ENCODE results near the gene EXOC4. TPM values are rescaled to one million over a fixed set of nuclear protein-coding genes. Genes with fewer than 3 reads are reported as not detected.
A peak's percentile ranks its signal among the peaks of the same experiment; 100 is the strongest.

Gene EXOC4
- total and polyA plus RNA-seq, 2 of the 8 experiments (the other 6 are each of a cell fraction or from before 2014, with no cell fraction given), result 27.0 to 67.3 TPM

- TF ChIP-seq ATF2 (IDR thresholded peaks at IDR 0.05; ENCODE audit: low read length) (0 out of 2 replicates have a peak, but pooled peaks have one; percentile 17), FOSL1 (IDR thresholded peaks at IDR 0.05; ENCODE audit: insufficient read depth, low read depth, low read length) (no peak), TBP (IDR thresholded peaks at IDR 0.05; ENCODE audit: low read depth, low read length) (peak; percentile 57; the same call in 1 of the 2 replicates), SP4 (IDR thresholded peaks at IDR 0.05; ENCODE audit: low read length) (no peak), RBBP5 (IDR thresholded peaks at IDR 0.05; ENCODE audit: borderline replicate concordance, low read depth, low read length) (0 out of 2 replicates have a peak, but pooled peaks have one; percentile 50), BACH1 (IDR thresholded peaks at IDR 0.05; ENCODE audit: low read length) (peak; percentile 68), E2F6 (IDR thresholded peaks at IDR 0.05) (no peak), MAX (IDR thresholded peaks at IDR 0.05) (no peak; the same call in 1 of the 2 replicates), ASH2L (IDR thresholded peaks at IDR 0.05; ENCODE audit: low read length) (peak; percentile 75), POLR2A (IDR thresholded peaks at IDR 0.05; ENCODE audit: control extremely low read depth in 1 of 2, low read depth in 2 of 2, low read length in 2 of 2) (peak; percentile 62 to 94), KDM4A (IDR thresholded peaks at IDR 0.05; ENCODE audit: low read depth, low read length, severe bottlenecking) (peak; percentile 80), TAF7 (optimal IDR thresholded peaks at IDR 0.05; ENCODE audit: borderline replicate concordance, low read depth, low read length) (peak; percentile 52), CREB1 (IDR thresholded peaks at IDR 0.05) (peak; percentile 85), KDM5A (IDR thresholded peaks at IDR 0.05; ENCODE audit: low read length) (peak; percentile 69), YY1 (IDR thresholded peaks at IDR 0.05; ENCODE audit: low read depth, low read length) (peak; percentile 98), SP1 (IDR thresholded peaks at IDR 0.05; ENCODE audit: low read depth, low read length) (peak; percentile 95), MAFK (IDR thresholded peaks at IDR 0.05; ENCODE audit: low read depth, low read length) (peak; percentile 67), POLR2AphosphoS5 (IDR thresholded peaks at IDR 0.05; ENCODE audit: low read depth, low read length) (peak; percentile 86), PHF8 (conservative IDR thresholded peaks at IDR 0.05; ENCODE audit: low read depth, low read length) (peak; percentile 92), CHD2 (IDR thresholded peaks at IDR 0.05; ENCODE audit: low read length) (peak; percentile 81), SP2 (IDR thresholded peaks at IDR 0.05; ENCODE audit: low read length) (peak; percentile 74), RAD21 (IDR thresholded peaks at IDR 0.05 in 1 of 2, conservative IDR thresholded peaks at IDR 0.05 in 1 of 2; ENCODE audit: low read depth in 2 of 2, low read length in 2 of 2) (no peak)
Observed at GRCh38 chr7:133252858-133253518, at the start of gene EXOC4 (continued).
